ENCODE results near the gene PPME1. TPM values are rescaled to one million over a fixed set of nuclear protein-coding genes. Genes with fewer than 3 reads are reported as not detected.

The PPME1 gene
- total RNA-seq, 3 donors from 2014 or later: 16.8 to 27.7 (median 25.2) TPM

GRCh38 chr11:74297484-74297883 is 126.4 kb downstream of the PPME1 start:
- TF ChIP-seq POLR2A (IDR thresholded peaks at IDR 0.05) (no peak), POLR2AphosphoS5 (IDR thresholded peaks at IDR 0.05) (no peak)
- TF ChIP-seq, protein P1, sequence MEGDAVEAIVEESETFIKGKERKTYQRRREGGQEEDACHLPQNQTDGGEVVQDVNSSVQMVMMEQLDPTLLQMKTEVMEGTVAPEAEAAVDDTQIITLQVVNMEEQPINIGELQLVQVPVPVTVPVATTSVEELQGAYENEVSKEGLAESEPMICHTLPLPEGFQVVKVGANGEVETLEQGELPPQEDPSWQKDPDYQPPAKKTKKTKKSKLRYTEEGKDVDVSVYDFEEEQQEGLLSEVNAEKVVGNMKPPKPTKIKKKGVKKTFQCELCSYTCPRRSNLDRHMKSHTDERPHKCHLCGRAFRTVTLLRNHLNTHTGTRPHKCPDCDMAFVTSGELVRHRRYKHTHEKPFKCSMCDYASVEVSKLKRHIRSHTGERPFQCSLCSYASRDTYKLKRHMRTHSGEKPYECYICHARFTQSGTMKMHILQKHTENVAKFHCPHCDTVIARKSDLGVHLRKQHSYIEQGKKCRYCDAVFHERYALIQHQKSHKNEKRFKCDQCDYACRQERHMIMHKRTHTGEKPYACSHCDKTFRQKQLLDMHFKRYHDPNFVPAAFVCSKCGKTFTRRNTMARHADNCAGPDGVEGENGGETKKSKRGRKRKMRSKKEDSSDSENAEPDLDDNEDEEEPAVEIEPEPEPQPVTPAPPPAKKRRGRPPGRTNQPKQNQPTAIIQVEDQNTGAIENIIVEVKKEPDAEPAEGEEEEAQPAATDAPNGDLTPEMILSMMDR (IDR thresholded peaks at IDR 0.05): no peak
- no peak for DNase-seq (ENCODE audit: low spot score in 2 of 2)
- Histone ChIP-seq H3K4me3 (no peak overlapping the region), H3K27ac (no peak overlapping the region), H3K27me3 (no peaks in the 10 kb centered on the region), H3K36me3 (no peaks in the 10 kb centered on the region), H3K9me3 (no peaks in the 10 kb centered on the region), H3K4me1 (no peaks in the 10 kb centered on the region)
- intact Hi-C loops (cut with DNase I; ENCODE audit: low total_unique reads): no loop called here

DNA sequence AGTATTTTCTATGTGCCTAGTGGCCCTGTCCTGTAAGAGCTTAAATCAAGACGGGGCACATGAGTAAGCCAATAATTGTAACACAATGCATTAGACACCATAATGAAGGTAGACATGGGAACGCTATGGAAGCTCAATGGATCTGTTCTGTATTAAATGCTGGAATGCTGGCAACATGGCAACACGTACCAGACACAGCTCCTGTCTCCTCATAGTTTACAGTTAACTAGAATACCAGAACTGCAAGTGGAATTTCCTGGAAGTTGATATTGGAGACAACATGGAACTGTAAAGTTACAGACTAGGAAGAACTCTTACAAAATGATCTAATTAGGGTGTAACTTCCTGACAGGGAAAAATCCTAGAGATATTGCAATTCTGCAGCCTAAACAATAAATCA is 127.9 kb downstream of the PPME1 start:
- TF ChIP-seq POLR2A (IDR thresholded peaks at IDR 0.05): no peak
- TF ChIP-seq, protein P1 (IDR thresholded peaks at IDR 0.05): no peak
- TF ChIP-seq POLR2AphosphoS5 (IDR thresholded peaks at IDR 0.05): no peak
- no peaks in the 10 kb centered on the region for H3K9me3 ChIP-seq
- intact Hi-C loops (cut with DNase I; ENCODE audit: low total_unique reads): no loop called here
- no peak for DNase-seq (ENCODE audit: low spot score in 2 of 2)
- H3K36me3 ChIP-seq: no peaks in the 10 kb centered on the region
- H3K4me3 ChIP-seq: no peak overlapping the region
- H3K27me3 ChIP-seq: no peaks in the 10 kb centered on the region
- no peaks in the 10 kb centered on the region for H3K4me1 ChIP-seq
- H3K27ac ChIP-seq: no peak overlapping the region

Other genes starting within 250 kb of the PPME1 start
- not detected for gene DNAJB13, start 220.3 kb upstream of the PPME1 start, total RNA-seq
- gene UCP2, start 188.4 kb upstream of the PPME1 start, total RNA-seq: 10 to 100 TPM; 28.2 to 82.4 (median 45.2) TPM
- 1 to 10 TPM; 1.6 to 5.9 (median 1.8) TPM for gene UCP3, start 162.2 kb upstream of the PPME1 start, total RNA-seq
- 10 to 100 TPM; 17.4 to 44.5 (median 37.4) TPM for gene C2CD3, start 287 bp upstream of the PPME1 start, total RNA-seq
- under 1 TPM; 0.29 to 0.66 (median 0.48) TPM for gene P4HA3, start 140.4 kb downstream of the PPME1 start, total RNA-seq
- 10 to 100 TPM in 1 of 3 donors, 1 to 10 TPM in 2; 2.1 to 13.5 (median 6.6) TPM for gene PGM2L1, start 227.1 kb downstream of the PPME1 start, total RNA-seq